ENCODE results near the gene AHSP. TPM values are rescaled to one million over a fixed set of nuclear protein-coding genes. Genes with fewer than 3 reads are reported as not detected.

Gene AHSP
- total and polyA plus RNA-seq, 2 of the 4 experiments (the other 2 are of a cell fraction), result not detected

GRCh38 chr16:31535737-31536136 lies 8.0 kb downstream of the AHSP start:
- no peak overlapping the region for H3K56ac ChIP-seq (ENCODE audit: extremely low read depth, insufficient read depth, low read length)
- intact Hi-C loops (cut with micrococcal nuclease) (no loop called here), in situ Hi-C loops (cut with MboI; ENCODE audit: low sequenced_read_pairs) (no loop called here), dilution Hi-C loops (cut with HindIII; ENCODE audit: low sequenced_read_pairs, unreplicated experiment) (no loop called here)
- peaks cover 26% of the 10 kb centered on the region for H3K27me3 ChIP-seq (ENCODE audit: control insufficient read depth, insufficient read depth, low read length)
- ChIA-PET CTCF (no interaction called here), POLR2A (ENCODE audit: unreplicated experiment) (no interaction called here)
- H3K36me3 ChIP-seq (ENCODE audit: control insufficient read depth, insufficient read depth, low read length), result no peaks in the 10 kb centered on the region
- H3K4ac ChIP-seq (ENCODE audit: low read depth, low read length), result no peak overlapping the region
- H2AK5ac ChIP-seq (ENCODE audit: low read depth, low read length), result no peak overlapping the region
- H2BK15ac ChIP-seq (ENCODE audit: low read depth, low read length), result no peak overlapping the region
- H3K4me2 ChIP-seq (ENCODE audit: low read depth, low read length), result no peak overlapping the region
- H3K14ac ChIP-seq (replicated peaks; ENCODE audit: low read depth, low read length), result no peak overlapping the region
- no peak overlapping the region for H2AFZ ChIP-seq (replicated peaks; ENCODE audit: low read length, poor library complexity)
- no CpG with 5 or more reads among the region's 9 CpGs for WGBS, 2 experiments (ENCODE audit: extremely low coverage in 2 of 2, insufficient read length in 1 of 2)
- no peak overlapping the region for H2BK120ac ChIP-seq (ENCODE audit: low read depth, low read length)
- no peak overlapping the region for H3K18ac ChIP-seq (ENCODE audit: low read depth, low read length)
- no peaks in the 10 kb centered on the region for H4K20me1 ChIP-seq (ENCODE audit: insufficient read depth, low read length)
- no peak for ATAC-seq (ENCODE audit: low read depth)
- peaks cover 4% of the 10 kb centered on the region; the same call in 1 of the 2 replicates for H3K9me3 ChIP-seq (ENCODE audit: control insufficient read depth, insufficient read depth, low read length)
- H3K27ac ChIP-seq (ENCODE audit: insufficient read depth, low read length), result no peak overlapping the region
- H3K4me3 ChIP-seq (ENCODE audit: insufficient read depth, low read depth, low read length), result no peak overlapping the region
- H4K5ac ChIP-seq (ENCODE audit: low read depth, low read length), result no peak overlapping the region
- BruUV-seq (replicated peaks), result no TSS peak
- TF ChIP-seq RAD21 (IDR thresholded peaks at IDR 0.05; ENCODE audit: low read length) (no peak), RFX5 (IDR thresholded peaks at IDR 0.05; ENCODE audit: low read depth, low read length) (no peak), FOS (IDR thresholded peaks at IDR 0.05; ENCODE audit: low read depth, low read length) (no peak), MAFK (IDR thresholded peaks at IDR 0.05; ENCODE audit: low read depth, low read length) (no peak), MAZ (IDR thresholded peaks at IDR 0.05; ENCODE audit: borderline replicate concordance, low read depth, low read length) (no peak), USF2 (IDR thresholded peaks at IDR 0.05; ENCODE audit: low read depth, low read length) (no peak), ELK1 (IDR thresholded peaks at IDR 0.05; ENCODE audit: borderline replicate concordance, low read depth, low read length) (no peak), POLR2A (IDR thresholded peaks at IDR 0.05; ENCODE audit: low read depth, low read length) (no peak), SMC3 (IDR thresholded peaks at IDR 0.05; ENCODE audit: low read depth, low read length) (no peak), CTCF (conservative IDR thresholded peaks at IDR 0.05; ENCODE audit: low read depth, low read length) (no peak)
- no peak overlapping the region for H3K23ac ChIP-seq (ENCODE audit: low read depth, low read length)
- no peaks in the 10 kb centered on the region for H3K9me1 ChIP-seq (ENCODE audit: insufficient read depth, low read length)
- H2BK5ac ChIP-seq (ENCODE audit: low read depth, low read length, poor library complexity, severe bottlenecking), result no peak overlapping the region
- no peaks in the 10 kb centered on the region; the same call in 1 of the 2 replicates for H3K4me1 ChIP-seq (ENCODE audit: control insufficient read depth, insufficient read depth, low read length)
- H4K91ac ChIP-seq (ENCODE audit: insufficient read depth, low read depth, low read length), result no peak overlapping the region
- no peaks in the 10 kb centered on the region for H3K79me1 ChIP-seq (ENCODE audit: low read depth in 1 of 2, low read length in 2 of 2)
- H4K8ac ChIP-seq (ENCODE audit: low read depth in 2 of 2, low read length in 2 of 2), result no peak overlapping the region
- no peak overlapping the region for H2BK20ac ChIP-seq (ENCODE audit: low read depth, low read length)
- H3K9ac ChIP-seq (ENCODE audit: low read depth, low read length), result no peak overlapping the region
- no peak overlapping the region for H2AK9ac ChIP-seq (replicated peaks; ENCODE audit: low read depth, low read length, poor library complexity)
- no peak for DNase-seq
